ENCODE results near the gene CA5A. TPM values are rescaled to one million over a fixed set of nuclear protein-coding genes. Genes with fewer than 3 reads are reported as not detected.
"Not testable (repeated sequence)": the region's sequence is repeated elsewhere in the genome, so short reads cannot be mapped to it uniquely, and the experiment has no call there.

Gene CA5A
- total and polyA plus RNA-seq, 2 of the 13 experiments (the other 11 are each of a cell fraction or from before 2014, with no cell fraction given) = 66.8 to 106 TPM

DNA sequence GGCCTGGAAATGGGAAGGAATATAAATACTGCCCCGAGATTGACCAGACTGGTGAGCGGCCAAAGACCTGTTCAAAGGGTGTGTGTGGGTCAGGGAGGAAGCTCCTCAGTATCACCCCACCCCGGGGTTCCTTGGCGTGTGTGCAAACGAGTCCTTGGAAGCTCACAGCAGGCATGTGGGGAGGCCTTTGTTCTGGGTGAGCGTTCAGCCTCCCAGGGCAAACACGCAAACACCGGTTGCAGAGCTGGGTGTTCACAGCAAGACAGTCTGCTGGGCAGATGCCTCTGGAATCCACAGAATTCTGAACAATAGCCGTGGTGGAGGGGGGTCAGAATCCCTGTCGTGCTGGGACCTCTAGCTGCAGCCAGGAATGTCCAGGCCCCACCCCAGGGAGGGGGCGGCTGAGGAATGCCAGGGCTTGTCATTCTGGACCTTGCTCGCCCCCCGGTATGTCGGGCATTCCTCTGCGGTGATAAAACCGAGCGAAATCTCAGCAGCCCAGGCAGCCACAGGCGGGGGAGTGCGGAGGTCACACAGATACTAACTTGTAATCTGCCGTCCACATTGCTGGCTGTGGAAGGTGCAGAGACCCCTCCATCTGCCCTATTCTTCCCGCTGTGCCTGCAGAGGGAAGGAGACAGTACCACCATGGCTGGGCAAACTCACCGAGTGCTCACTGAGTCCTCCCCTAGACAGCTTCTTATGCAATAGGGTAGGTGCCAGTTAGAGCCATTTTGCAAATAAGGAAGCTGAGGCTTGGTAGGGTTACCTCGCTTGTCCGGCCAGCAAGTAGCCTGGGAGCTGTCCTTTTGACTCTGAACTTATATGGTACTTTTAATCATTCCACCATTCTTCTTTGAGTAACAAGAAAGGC is 65.7 kb downstream of the CA5A start:
- not testable (repeated sequence) for BruUV-seq (replicated peaks); H3K9me3 ChIP-seq (ENCODE audit: low read length); H2AFZ ChIP-seq (ENCODE audit: low read length); H3K36me3 ChIP-seq (replicated peaks in 1 of 2; ENCODE audit: control insufficient read depth in 1 of 2, insufficient read depth in 2 of 2, low read length in 2 of 2); H3K27me3 ChIP-seq (ENCODE audit: control insufficient read depth in 1 of 2, insufficient read depth in 2 of 2, low read length in 2 of 2)
- CTCF ChIA-PET (ENCODE audit: low intra/inter-chr PET ratio, low total read pairs) = interaction anchor here (0.8 to 5.7 kb wide), 5 partner anchors 22 to 101 kb away, joined by 3 to 154 read pairs (median 7); no protein-coding TSS in a partner anchor
- peak overlapping the region; percentile 97 for H3K4me2 ChIP-seq (ENCODE audit: low read depth, low read length)
- in situ Hi-C loops (cut with HindIII; ENCODE audit: extremely low pct_ligation_motif_present, low pct_unique_long_range_greater_than_20kb) = loop anchor here (25.0 kb wide), 1 partner anchor 483 kb away; the partner anchor contains the start of genes FBXO31 and MAP1LC3B
- POLR2A ChIA-PET = interaction anchor here (0.7 to 13.8 kb wide), 29 partner anchors 9 to 618 kb away, joined by 3 to 399 read pairs (median 6); partner anchors contain the start of genes BANP, FBXO31 and KLHDC4
- ATAC-seq = peak; percentile 86
- peak; percentile 99 for DNase-seq (ENCODE audit: low spot score)
- peaks cover 20% of the 10 kb centered on the region for H4K20me1 ChIP-seq (ENCODE audit: insufficient read depth, low read length)
- H3K4me3 ChIP-seq (replicated peaks in 1 of 3; ENCODE audit: insufficient read depth in 1 of 3, low read depth in 2 of 3, low read length in 3 of 3) = peak overlapping the region; percentile 15 to 68 (median 43); a peak in 5 of 6 replicates
- peaks cover 35% of the 10 kb centered on the region for H3K79me2 ChIP-seq (ENCODE audit: insufficient read depth, low read length)
- peak overlapping the region; percentile 77 for H3K9ac ChIP-seq (ENCODE audit: insufficient read depth, low read depth, low read length)
- peak; percentile 91 for FAIRE-seq
- H3K4me1 ChIP-seq (ENCODE audit: insufficient read depth, low read length) = peaks cover 53% of the 10 kb centered on the region
- WGBS (ENCODE audit: low lambda C conversion rate) = 0% methylated on average over 15 of the region's 24 CpGs
- intact Hi-C loops (cut with micrococcal nuclease; ENCODE audit: unreplicated experiment) = loop anchor here (1.0 to 2.0 kb wide), 4 partner anchors 20 to 91 kb away; no protein-coding TSS in a partner anchor
- peak overlapping the region; percentile 98 for H3K27ac ChIP-seq (ENCODE audit: extremely low read length, insufficient read depth, low read length)
- TF ChIP-seq RELA (CRISPR knock-in tag; IDR thresholded peaks at IDR 0.05) (peak; percentile 55; the same call in 1 of the 2 replicates), ZNF749 (CRISPR knock-in tag; IDR thresholded peaks at IDR 0.05; ENCODE audit: borderline replicate concordance) (peak; percentile 76; the same call in 1 of the 2 replicates), CEBPB (IDR thresholded peaks at IDR 0.05; ENCODE audit: borderline replicate concordance, low read depth, low read length) (peak; percentile 49; the same call in 1 of the 2 replicates), TBL1XR1 (IDR thresholded peaks at IDR 0.05; ENCODE audit: borderline replicate concordance, low read length, partially characterized antibody) (peak; percentile 92), TBX2 (CRISPR knock-in tag; IDR thresholded peaks at IDR 0.05; ENCODE audit: borderline replicate concordance) (peak; percentile 97), HOXA5 (CRISPR knock-in tag; IDR thresholded peaks at IDR 0.05) (peak; percentile 78), ZNF441 (CRISPR knock-in tag; IDR thresholded peaks at IDR 0.05; ENCODE audit: borderline replicate concordance) (peak; percentile 78; the same call in 1 of the 2 replicates), ZNF121 (CRISPR knock-in tag; IDR thresholded peaks at IDR 0.05) (peak; percentile 48; the same call in 1 of the 2 replicates), CHD2 (IDR thresholded peaks at IDR 0.05; ENCODE audit: low read depth, low read length) (0 out of 2 replicates have a peak, but pooled peaks have one; percentile 7), TOE1 (CRISPR knock-in tag; IDR thresholded peaks at IDR 0.05) (peak; percentile 83; the same call in 1 of the 2 replicates), KMT2A (CRISPR knock-in tag; IDR thresholded peaks at IDR 0.05) (peak; percentile 73), IRX3 (CRISPR knock-in tag; IDR thresholded peaks at IDR 0.05; ENCODE audit: borderline replicate concordance, low read depth) (peak; percentile 59; the same call in 1 of the 2 replicates)
- TF ChIP-seq, protein P1, sequence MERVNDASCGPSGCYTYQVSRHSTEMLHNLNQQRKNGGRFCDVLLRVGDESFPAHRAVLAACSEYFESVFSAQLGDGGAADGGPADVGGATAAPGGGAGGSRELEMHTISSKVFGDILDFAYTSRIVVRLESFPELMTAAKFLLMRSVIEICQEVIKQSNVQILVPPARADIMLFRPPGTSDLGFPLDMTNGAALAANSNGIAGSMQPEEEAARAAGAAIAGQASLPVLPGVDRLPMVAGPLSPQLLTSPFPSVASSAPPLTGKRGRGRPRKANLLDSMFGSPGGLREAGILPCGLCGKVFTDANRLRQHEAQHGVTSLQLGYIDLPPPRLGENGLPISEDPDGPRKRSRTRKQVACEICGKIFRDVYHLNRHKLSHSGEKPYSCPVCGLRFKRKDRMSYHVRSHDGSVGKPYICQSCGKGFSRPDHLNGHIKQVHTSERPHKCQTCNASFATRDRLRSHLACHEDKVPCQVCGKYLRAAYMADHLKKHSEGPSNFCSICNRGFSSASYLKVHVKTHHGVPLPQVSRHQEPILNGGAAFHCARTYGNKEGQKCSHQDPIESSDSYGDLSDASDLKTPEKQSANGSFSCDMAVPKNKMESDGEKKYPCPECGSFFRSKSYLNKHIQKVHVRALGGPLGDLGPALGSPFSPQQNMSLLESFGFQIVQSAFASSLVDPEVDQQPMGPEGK (CRISPR knock-in tag; IDR thresholded peaks at IDR 0.05) = peak; percentile 100
- TF ChIP-seq, protein P2, sequence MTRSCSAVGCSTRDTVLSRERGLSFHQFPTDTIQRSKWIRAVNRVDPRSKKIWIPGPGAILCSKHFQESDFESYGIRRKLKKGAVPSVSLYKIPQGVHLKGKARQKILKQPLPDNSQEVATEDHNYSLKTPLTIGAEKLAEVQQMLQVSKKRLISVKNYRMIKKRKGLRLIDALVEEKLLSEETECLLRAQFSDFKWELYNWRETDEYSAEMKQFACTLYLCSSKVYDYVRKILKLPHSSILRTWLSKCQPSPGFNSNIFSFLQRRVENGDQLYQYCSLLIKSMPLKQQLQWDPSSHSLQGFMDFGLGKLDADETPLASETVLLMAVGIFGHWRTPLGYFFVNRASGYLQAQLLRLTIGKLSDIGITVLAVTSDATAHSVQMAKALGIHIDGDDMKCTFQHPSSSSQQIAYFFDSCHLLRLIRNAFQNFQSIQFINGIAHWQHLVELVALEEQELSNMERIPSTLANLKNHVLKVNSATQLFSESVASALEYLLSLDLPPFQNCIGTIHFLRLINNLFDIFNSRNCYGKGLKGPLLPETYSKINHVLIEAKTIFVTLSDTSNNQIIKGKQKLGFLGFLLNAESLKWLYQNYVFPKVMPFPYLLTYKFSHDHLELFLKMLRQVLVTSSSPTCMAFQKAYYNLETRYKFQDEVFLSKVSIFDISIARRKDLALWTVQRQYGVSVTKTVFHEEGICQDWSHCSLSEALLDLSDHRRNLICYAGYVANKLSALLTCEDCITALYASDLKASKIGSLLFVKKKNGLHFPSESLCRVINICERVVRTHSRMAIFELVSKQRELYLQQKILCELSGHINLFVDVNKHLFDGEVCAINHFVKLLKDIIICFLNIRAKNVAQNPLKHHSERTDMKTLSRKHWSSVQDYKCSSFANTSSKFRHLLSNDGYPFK (CRISPR knock-in tag; IDR thresholded peaks at IDR 0.05; ENCODE audit: borderline replicate concordance) = peak; percentile 53; the same call in 1 of the 2 replicates
- TF ChIP-seq, protein P3, sequence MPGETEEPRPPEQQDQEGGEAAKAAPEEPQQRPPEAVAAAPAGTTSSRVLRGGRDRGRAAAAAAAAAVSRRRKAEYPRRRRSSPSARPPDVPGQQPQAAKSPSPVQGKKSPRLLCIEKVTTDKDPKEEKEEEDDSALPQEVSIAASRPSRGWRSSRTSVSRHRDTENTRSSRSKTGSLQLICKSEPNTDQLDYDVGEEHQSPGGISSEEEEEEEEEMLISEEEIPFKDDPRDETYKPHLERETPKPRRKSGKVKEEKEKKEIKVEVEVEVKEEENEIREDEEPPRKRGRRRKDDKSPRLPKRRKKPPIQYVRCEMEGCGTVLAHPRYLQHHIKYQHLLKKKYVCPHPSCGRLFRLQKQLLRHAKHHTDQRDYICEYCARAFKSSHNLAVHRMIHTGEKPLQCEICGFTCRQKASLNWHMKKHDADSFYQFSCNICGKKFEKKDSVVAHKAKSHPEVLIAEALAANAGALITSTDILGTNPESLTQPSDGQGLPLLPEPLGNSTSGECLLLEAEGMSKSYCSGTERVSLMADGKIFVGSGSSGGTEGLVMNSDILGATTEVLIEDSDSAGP (CRISPR knock-in tag; IDR thresholded peaks at IDR 0.05; ENCODE audit: borderline replicate concordance) = peak; percentile 93
